Subcutaneous adipose tissue (tissue), 4 donors: Measurements from ENCODE around the gene SBF2. TPM values are rescaled to one million over a fixed set of nuclear protein-coding genes. Genes with fewer than 3 reads are reported as not detected.

Source experiments
- CTCF ChIP-seq: fragments of 450-650 bp; IDR thresholded peaks from one replicate; pipeline ENCODE4 v1.5.1; 2016; ENCODE audit warnings: low read depth, mild to moderate bottlenecking, control low read depth, antibody characterized with exemption, moderate library complexity
- total RNA-seq, 4 donors: library from RNA; depleted of rRNA; stranded (reverse); fragments of >200 nt; gene quantifications; one replicate each; pipeline ENCODE4 v1.1.0, GENCODE V29; 2016

The SBF2 gene
- total RNA-seq, 4 donors from 2014 or later, result 87.2 to 103 (median 97.3) TPM

- no peak for TF ChIP-seq CTCF
Observed at GRCh38 chr11:10002221-10002620, 291.8 kb downstream of the SBF2 start.

GRCh38 chr11:9992306-9992705, 301.7 kb downstream of the SBF2 start:
- no peak for TF ChIP-seq CTCF

GRCh38 chr11:9990221-9990973, 303.6 kb downstream of the SBF2 start:
- no peak for TF ChIP-seq CTCF

GRCh38 chr11:9982796-9983579, 311.0 kb downstream of the SBF2 start:
- TF ChIP-seq CTCF, result no peak

GRCh38 chr11:9982127-9982795, 311.8 kb downstream of the SBF2 start:
- no peak for TF ChIP-seq CTCF

GRCh38 chr11:9980931-9981330, 313.1 kb downstream of the SBF2 start:
- TF ChIP-seq CTCF, result no peak

GRCh38 chr11:9977554-9977953, 316.5 kb downstream of the SBF2 start:
- no peak for TF ChIP-seq CTCF
